Stimulated activated CD4-positive, alpha-beta T cell treated with anti-CD3 and anti-CD28 coated beads, Interleukin-4, amount 100 ng/mL, for 1 hour (primary cell): ENCODE measurements around the gene KRT37.
"Not testable (repeated sequence)": the region's sequence is repeated elsewhere in the genome, so short reads cannot be mapped to it uniquely, and the experiment has no call there.

ENCODE experiments used
- DNase-seq: peaks from one replicate; pipeline ENCODE4 v3.0.0-alpha.2; 2020

The KRT37 gene

GRCh38 chr17:41403404-41404023 lies 20.9 kb downstream of the KRT37 start:
- no peak for DNase-seq

GRCh38 chr17:41402161-41402560 lies 22.2 kb downstream of the KRT37 start:
- no peak for DNase-seq

- no peak for DNase-seq
Measured at GRCh38 chr17:41396996-41397660, 27.3 kb downstream of the KRT37 start, which contains the start of gene KRT31. TSS of gene KRT31 (minus strand) at chr17:41397608. CDS start at chr17:41397539, 69 bp downstream.

- DNase-seq, result no peak
Measured at GRCh38 chr17:41396340-41396739, 28.0 kb downstream of the KRT37 start.

- no peak for DNase-seq
Measured at GRCh38 chr17:41395611-41396010, 28.8 kb downstream of the KRT37 start.

GRCh38 chr17:41395044-41395443 lies 29.3 kb downstream of the KRT37 start:
- DNase-seq, result not testable (repeated sequence)

GRCh38 chr17:41394254-41394996 lies 30.0 kb downstream of the KRT37 start:
- DNase-seq, result no peak

GRCh38 chr17:41393826-41394225 lies 30.6 kb downstream of the KRT37 start:
- no peak for DNase-seq

- no peak for DNase-seq
Measured at GRCh38 chr17:41393294-41393693, 31.1 kb downstream of the KRT37 start.

- DNase-seq, result no peak
Measured at GRCh38 chr17:41392278-41392677, 32.1 kb downstream of the KRT37 start.

GRCh38 chr17:41391535-41391934 lies 32.9 kb downstream of the KRT37 start:
- no peak for DNase-seq

- DNase-seq, result no peak
Measured at GRCh38 chr17:41390411-41390938, 33.9 kb downstream of the KRT37 start.

GRCh38 chr17:41387670-41388069 lies 36.7 kb downstream of the KRT37 start:
- DNase-seq, result no peak

GRCh38 chr17:41386227-41386626 lies 38.2 kb downstream of the KRT37 start:
- DNase-seq, result no peak

GRCh38 chr17:41383690-41384089 lies 40.7 kb downstream of the KRT37 start:
- DNase-seq, result no peak

GRCh38 chr17:41382394-41382793 lies 42.0 kb downstream of the KRT37 start:
- DNase-seq, result no peak

GRCh38 chr17:41381943-41382342 lies 42.4 kb downstream of the KRT37 start, which contains the start of gene KRT34:
TSS of gene KRT34 (minus strand) at chr17:41382306. CDS start at chr17:41382246, 60 bp downstream.
- not testable (repeated sequence) for DNase-seq

- not testable (repeated sequence) for DNase-seq
Measured at GRCh38 chr17:41380091-41380490, 44.3 kb downstream of the KRT37 start.

- DNase-seq, result no peak
Measured at GRCh38 chr17:41377546-41377945, 46.8 kb downstream of the KRT37 start.
